Embryonic facial prominence (tissue), 1 donor: Measurements from ENCODE around the gene DENND4C.
"Not testable (repeated sequence)": the region's sequence is repeated elsewhere in the genome, so short reads cannot be mapped to it uniquely, and the experiment has no call there.

ENCODE experiments used
- DNase-seq: peaks from one replicate; pipeline ENCODE4 v3.0.0-alpha.2; 2016; ENCODE audit errors: extremely low spot score

Gene DENND4C

DNA sequence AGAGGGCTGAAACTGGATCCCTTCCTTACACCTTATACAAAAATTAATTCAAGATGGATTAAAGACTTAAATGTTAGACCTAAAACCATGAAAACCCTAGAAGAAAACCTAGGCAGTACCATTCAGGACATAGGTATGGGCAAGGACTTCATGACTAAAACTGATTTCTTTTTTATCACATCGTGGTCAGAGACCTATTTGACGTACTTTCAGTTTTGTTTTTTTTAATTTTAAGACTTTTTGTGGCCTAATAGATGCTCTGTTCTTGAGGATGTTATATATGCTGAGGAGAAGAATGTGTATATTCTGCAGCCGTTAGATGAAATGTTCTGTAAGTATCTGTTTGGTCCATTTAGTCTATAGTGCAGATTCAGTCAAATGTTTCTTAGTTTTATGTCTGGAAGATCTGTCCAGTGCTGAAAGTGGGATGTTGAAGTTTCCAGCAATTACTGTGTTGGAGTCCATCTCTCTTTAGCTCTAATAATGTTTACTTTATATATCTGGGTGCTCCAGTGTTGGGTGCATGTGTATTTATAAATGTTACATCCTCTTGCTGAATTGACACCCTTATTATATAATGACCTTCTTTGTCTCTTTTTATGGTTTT, 36.4 kb downstream of the DENND4C start:
- not testable (repeated sequence) for DNase-seq

DNA sequence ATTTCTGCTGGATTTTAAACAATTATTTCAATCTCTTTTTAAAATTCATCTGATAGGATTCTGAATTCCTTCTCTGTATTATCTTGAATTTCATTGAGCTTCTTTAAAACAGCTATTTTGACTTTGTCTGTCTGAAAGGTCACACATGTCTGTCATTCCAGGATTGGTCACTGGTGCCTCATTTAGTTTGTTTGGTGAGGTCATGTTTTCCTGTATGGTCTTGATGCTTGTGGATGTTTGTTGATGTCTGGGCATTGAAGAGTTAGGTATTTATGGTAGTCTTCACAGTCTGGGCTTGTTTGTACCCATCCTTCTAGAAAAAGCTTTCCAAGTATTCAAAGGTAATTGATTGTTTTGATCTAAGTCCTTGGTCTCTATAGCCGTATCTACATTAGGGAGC, 39.1 kb downstream of the DENND4C start:
- DNase-seq = no peak

DNA sequence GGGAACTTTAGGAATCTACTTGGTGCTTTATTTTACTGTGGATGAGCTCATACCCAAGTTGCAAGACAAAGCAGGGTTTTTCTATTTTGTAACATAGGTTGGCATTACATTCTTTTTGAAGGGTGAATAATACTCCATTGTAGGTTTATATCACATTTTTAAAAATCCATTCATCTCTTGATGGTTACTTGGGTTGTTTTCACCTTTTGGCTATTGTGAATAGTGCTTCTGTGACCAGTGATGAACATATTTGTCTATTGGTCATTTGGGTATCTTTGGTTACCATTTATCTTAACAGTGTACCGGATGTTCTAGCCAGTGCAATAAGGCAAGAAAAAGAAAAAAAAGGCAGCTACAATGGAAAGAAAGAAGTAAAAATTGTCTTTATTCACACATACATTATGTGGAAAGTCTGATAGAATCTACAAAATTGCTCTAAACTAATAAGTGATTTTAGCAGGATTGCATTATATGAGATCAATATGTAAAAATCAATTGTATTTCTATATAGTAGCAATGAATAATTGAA, 40.0 kb downstream of the DENND4C start:
- no peak for DNase-seq

DNA sequence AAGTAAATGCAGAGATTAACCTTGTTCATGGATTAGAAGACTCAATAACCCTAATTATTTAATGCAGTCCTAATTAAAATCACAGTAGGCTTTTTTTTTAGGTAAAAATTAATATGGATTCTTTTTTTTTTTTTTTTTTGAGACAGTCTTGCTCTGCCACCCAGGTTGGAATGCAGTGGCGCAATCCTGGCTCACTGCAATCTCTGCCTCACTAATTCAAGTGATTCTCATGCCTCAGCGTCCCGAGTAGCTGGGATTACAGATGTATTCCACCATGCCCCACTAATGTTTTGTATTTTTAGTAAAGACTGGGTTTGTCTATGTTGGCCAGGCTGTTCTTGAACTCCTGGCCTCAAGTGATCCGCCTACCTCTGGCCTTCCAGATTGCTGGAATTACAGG, 40.6 kb downstream of the DENND4C start:
- DNase-seq = no peak

DNA sequence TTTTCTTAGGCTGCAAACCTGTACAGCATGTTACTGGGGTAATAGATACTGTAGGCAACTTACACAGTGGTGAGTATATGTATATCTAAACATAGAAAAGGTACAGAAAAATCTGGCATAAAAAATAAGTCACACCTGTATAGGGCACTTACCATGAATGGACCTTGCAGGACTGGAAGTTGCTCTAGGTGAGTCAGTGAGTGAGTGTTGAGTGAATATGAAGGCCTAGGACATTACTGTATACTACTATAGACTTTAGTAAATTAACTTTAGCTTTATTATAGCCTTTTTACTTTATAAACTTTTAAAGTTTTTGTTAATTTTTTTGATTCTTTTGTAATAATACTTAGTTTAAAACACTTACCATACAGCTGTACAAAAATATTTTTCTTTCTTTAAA, 51.3 kb downstream of the DENND4C start:
- DNase-seq = no peak

DNA sequence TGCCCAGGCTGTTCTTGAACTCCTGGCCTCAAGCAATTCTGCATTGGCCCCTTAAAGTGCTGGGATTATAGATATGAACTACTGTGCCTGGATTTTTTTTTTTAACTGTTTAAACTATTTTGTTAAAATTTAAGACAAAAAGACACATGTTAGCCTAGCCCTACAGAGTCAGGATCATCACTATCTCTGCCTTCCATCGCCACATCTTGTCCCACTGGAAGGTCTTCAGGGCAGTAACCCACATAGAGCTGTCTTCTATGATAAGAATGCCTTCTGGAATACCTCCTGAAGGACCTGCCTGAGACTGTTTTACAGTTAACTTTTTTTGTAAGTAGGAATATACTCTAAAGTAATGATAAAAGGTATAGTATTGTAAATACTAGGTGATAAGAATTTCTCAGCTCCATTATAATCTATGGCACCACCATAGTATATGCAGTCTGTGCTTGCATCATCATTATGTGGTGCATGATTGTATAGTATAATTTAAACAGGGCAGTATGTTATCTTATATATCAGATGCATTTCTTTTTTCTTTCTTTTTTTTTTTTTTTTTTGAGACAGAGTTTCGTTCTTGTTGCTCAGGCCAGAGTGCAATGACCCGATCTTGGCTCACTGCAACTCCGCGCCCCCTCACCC, 52.7 kb downstream of the DENND4C start:
- DNase-seq = no peak

DNA sequence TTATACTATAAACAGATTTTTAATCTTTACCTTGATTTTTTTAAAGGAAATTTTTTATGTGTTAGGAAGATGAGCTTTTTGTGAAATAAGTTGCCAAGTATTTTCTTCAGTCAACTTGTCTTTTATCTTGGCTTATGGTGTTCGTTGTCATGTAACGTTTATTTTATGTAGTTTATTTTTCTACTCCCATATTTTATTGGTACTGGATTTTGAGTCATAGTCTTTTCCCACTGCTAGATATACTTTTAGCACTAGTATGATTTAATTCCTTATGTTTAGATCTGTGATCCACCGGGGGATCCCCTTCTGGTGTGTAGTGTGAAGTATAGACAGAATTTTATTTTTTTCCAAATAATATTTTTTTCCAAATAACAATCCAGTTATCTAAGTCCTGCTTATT, 54.2 kb downstream of the DENND4C start:
- DNase-seq = no peak

DNA sequence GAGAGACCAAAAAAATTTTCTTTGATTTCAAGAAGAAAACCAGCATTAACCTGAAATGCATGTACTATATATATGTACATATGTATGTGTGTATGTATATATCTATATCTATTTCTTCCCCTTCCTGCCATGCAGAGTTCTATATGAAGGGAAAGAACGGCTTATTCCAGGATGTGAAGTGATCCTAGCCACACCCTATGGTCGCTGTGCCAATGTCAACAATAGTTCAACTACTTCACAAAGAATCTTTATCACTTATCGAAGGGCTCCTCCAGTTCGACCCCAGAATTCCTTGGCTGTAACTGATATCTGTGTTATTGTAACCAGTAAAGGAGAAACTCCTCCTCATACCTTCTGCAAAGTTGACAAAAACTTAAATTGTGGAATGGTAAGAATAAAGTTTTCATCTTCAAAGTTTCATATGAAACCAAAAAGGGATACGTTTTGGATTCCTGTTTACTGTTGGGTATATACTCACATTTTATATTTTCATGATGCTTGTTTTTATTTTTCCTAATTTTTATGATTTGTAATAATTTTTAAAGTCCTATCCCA, 56.2 kb downstream of the DENND4C start:
- DNase-seq = no peak

DNA sequence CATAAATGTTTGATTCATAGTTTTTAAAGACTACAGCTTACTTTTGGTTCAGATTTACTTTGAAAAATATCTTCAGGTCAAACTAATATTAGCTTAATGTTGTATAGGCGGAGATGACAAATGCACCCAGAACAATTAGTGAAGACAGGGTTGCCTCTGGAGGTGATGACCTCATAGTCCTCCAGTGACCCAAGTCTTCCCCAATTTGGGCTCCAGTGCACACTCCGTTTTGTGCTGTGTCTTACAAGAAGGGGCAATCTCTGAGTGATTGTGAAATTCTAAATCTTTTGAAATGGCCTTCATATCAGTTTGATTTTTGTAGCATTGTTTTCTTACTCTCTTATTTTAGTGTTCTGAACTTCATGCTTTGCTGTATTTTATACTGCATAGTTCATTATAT, 57.6 kb downstream of the DENND4C start:
- no peak for DNase-seq

DNA sequence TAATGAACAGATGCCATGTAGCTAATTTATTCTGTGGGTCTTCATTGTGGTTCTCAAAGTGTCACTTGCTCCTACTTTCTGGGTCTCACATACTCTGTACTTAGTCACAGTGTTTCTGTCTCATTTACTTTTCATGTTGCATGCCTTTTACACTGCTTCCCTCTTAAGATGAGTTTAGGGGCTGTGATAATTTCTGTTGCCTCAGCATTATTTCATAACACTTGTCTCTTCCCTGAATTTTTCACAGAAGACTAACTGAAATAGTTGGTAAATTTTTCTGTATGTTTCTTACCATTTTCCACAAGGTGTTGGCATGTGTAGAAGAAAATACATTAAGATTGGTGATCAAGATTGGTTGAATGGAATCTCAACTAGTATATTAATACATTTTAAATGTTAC, 59.6 kb downstream of the DENND4C start:
- DNase-seq = no peak

DNA sequence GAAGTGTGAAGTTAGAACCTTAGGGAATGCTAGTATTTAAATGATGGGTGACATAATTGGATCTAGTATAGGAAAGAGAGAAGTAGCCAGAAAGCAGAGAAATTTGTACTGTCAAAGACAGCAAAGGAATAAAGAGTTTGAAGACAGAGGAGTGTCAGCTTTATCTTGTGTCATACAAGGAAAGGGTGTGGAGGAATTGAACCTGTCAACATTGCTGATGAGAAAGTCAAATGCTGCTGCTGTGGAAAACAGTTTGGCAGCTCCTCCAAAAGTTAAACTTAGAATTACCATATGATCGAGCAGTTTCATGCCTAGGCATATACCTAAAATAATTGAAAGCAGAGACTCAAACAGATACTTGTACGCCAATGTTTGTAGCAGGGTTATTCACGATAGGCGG, 63.7 kb downstream of the DENND4C start:
- no peak for DNase-seq

DNA sequence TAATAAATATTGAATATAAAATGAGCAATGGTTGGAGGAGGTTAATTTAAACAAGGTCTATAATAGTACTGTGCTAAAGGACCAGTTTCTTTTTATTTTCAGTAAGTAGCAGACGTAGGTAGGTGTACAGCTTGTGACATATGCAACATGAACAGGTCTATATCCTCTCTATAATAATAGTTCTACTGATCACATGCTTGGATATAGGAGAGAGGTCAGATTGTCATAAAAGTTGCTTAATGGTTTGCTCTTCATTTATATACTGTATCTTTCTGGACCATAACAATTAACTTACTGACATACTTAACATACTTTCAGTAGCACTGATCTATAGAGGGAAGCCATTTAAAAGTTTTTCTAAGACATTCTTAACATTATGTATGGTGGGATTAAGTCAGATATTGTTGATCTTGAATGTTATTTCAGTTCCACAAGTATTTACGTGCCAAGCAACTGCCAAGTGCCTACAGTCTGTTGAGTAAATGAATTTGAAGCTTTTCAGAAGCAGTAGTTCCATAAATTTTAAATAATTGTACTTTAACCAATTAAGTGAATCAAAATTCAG, 68.0 kb downstream of the DENND4C start:
- DNase-seq = no peak

DNA sequence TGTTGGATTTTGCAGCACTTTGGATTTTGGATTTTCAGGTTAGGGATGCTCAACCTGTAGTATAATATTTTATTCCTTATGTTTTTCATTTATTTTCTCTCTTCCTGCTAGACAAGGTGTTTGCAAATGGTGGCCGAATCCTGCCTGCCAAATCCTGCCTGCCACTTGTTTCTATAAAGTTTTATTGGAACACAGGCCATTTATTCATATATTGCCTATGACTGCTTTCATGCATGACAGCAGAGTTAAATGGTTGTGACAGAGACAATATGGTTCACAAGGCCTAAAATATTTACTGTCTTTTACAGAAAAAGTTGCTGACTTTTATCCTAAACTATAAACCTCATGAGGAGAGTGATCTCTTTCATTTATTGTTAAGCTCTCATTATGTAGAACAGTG, 72.7 kb downstream of the DENND4C start:
- no peak for DNase-seq

DNA sequence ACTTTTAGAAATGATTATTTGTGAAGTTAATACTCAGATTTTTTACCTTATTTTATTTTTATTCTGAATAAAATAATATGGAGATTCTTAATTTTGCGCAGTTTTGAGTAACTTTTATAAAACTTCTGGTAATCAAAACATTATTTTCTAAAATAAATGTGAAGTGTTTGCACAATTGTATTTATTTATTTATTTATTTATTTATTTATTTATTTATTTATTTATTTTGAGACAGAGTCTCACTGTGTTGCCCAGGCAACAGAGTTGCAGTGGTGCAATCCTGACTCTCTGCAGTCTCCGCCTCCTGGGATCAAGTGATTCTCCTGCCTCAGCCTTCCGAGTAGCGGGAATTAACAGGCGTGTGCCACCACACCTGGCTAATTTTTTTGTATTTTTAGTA, 76.1 kb downstream of the DENND4C start:
- DNase-seq = no peak

DNA sequence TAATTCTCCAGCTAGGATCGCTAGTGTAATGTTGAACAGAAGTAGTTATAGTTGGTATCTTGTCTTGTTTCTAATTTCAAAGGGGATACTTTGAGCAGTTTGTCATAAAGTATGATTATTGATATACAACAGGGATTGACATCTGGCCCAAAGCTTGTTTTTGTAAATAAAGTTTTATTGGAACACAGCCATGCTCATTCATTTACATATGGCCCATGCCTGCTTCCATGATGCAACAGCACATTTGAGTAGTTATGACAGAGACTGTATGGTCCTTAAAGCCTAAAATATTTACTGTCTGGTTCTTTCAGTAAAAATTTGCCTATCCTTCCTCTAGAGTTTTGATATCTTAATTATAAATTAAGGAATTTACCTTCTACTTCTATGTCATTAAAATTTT, 79.8 kb downstream of the DENND4C start:
- DNase-seq = no peak

DNA sequence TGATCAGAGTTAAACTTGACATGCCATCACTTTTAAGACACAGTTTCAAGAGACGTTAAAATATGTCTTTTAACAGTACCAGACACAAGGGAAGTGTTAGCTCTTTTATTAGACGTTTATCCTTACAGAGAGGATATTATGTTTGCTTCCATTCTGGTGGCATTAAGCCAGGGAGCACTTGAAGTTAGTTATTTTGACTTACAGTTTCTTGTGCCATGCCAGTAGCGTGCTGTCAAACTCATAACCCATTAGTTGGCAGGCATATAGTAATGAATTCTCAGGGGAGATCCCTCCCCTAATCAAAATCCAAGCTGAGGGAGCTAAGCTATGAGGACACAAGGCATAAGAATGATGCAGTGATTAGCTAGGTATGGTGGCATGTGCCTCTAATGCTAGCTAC, 83.1 kb downstream of the DENND4C start:
- no peak for DNase-seq

DNA sequence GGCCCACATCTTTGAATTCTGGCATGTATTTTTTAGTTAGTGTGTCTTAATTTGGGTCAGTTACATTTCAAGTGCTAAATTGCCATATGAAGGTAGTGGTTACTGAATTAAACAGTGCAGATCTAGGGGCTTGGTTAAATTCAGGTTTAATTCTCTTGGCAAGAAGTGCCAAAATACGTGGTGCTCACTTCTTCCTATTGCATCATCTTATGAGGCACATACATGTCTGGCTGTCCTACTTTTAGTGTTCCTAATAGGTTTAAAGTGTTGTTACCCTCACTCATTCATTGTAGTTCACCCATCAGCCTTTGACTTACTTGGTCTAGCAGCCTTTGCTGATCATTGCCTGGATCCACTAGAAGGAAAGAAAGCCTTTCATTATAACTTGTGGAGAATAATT, 90.0 kb downstream of the DENND4C start:
- DNase-seq = no peak

DNA sequence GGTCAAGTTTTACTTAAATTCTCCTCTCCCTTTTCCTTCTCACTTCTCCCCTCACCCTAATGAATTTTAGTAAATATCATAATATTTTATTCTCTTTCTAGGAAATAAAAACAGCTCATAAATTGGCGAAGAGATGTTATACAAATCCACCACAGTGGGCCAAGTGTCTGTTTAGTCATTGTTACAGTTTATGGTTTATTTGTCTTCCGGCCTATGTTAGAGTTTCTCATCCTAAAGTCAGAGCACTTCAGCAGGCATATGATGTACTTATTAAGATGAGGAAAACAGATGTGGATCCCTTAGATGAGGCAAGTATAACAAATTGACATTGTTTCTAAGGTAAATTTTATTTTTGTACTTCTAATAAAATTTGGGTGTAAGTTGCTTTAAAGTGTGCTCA, 101.4 kb downstream of the DENND4C start:
- DNase-seq = no peak

DNA sequence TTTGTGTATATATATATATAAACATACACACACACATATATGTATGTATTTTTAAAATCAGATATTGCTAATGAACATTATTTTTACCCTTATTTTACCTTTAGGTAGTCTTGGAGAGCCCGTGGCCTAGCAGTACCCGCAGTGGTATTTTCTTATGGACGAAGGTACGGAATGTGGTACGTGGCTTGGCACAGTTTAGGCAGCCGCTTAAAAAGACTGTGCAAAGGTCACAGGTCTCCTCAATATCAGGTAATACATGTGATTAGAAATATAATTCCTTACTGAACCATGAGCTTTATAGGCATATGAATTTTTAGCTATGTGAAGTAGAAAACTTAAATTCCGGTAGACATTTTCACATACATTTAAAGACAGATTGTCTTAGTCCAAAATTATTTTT, 105.7 kb downstream of the DENND4C start:
- no peak for DNase-seq

DNA sequence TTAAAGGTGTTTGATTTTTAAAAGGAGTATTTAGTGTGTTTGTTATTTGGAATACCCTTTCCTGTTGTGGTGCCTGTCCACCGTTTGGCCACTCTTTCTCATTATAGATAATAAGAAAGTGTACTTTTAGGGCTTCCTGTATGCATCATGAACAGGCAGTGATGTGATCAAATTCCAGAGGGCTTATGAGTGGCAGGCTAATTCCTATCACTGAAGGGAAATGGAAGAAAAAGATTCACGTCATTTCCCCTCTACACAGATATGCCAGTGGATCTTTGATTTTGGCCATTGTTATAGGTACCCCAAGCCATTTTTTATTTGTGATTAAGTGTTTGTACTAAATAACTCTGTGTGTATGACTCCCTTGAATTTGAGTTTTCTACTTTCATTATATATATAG, 112.5 kb downstream of the DENND4C start:
- no peak for DNase-seq

DNA sequence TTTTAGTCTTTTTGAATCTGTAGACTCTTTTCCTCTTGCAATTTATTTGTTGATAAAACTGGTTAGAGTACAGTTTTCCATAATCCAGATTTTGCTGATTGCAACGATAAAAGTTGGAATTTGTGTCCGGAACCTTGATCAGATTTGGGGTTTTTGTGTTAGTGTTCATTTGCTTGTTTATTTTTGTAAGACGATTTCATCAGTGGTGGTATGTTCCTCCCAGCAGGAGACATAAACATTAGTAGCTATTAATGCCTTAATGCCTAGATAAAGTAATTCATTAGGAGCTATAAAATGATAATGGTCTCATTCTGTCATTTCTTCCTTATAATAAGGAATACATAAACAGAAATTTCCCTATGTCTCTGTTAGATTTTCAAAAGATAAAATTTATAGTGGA, 128.2 kb downstream of the DENND4C start:
- no peak for DNase-seq

DNA sequence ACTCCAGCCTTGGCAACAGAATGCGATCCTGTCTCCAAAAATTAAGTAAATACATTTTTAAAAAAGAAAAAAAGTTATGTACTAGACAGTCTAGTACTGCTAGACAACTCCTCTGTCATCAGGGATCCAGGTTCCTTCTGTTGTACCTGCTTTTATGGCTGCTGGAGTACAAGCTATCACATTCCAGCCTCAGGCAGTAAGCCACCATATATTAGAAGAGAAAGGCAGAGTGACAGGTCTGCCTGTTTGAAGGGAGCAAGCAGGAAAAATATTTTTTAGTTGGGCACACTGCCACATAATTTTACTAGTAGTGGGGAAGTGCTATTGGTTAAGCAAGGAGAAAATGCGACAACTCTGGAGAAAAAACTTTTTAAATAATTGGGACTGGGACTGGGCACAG, 138.6 kb downstream of the DENND4C start:
- DNase-seq = no peak

DNA sequence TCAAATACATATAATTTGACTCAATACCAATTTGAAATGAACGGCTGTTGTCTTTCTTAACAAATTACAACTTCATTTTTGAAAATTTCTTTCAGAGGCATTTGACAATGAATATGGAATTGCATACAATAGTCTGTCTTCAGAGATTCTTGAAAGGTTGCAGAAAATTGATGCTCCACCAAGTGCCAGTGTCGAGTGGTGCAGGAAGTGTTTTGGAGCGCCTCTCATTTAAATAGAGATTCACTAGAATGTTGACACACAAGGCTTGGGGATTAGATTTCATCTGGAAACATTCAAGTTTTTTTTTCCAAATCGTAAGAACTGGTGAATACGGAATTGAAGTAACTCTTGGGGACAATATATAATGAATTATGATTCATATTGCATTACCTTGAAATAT, 141.4 kb downstream of the DENND4C start:
- DNase-seq = no peak
